H9 (cell line): ENCODE results near the gene CACNA1D. TPM values are rescaled to one million over a fixed set of nuclear protein-coding genes. Genes with fewer than 3 reads are reported as not detected.
A peak's percentile ranks its signal among the peaks of the same experiment; 100 is the strongest.

ENCODE experiments used
- DNase-seq: peaks from one replicate; pipeline ENCODE4 v3.0.0-alpha.2; 2017
- H2AFZ ChIP-seq: one replicate; pipeline ENCODE4 v1.6.1; 2013; ENCODE audit warnings: mild to moderate bottlenecking, low read length, control low read depth, moderate library complexity
- H2AK5ac ChIP-seq: 2 replicates; pipeline ENCODE4 v1.6.1; 2013; ENCODE audit warnings: low read length, control low read depth, mixed read lengths; ENCODE audit not compliant: insufficient read length
- H2BK120ac ChIP-seq: one replicate; pipeline ENCODE4 v1.6.1; 2013; ENCODE audit warnings: low read depth, mild to moderate bottlenecking, low read length, control low read depth, inconsistent platforms; ENCODE audit not compliant: poor library complexity, severe bottlenecking
- H2BK12ac ChIP-seq: 2 replicates; pipeline ENCODE4 v1.6.1; 2013; ENCODE audit warnings: low read length, control low read depth, mixed read lengths, low read depth; ENCODE audit not compliant: insufficient read length
- H2BK15ac ChIP-seq: 2 replicates; pipeline ENCODE4 v1.6.1; 2013; ENCODE audit warnings: low read depth, low read length, control low read depth
- H2BK20ac ChIP-seq: one replicate; pipeline ENCODE4 v1.6.1; 2013; ENCODE audit warnings: low read depth, mild to moderate bottlenecking, low read length, control low read depth, inconsistent platforms; ENCODE audit not compliant: poor library complexity, severe bottlenecking
- H2BK5ac ChIP-seq: 2 replicates; pipeline ENCODE4 v1.6.1; 2013; ENCODE audit warnings: low read length, control low read depth, mixed read lengths; ENCODE audit not compliant: insufficient read length
- H3K14ac ChIP-seq: 2 replicates; pipeline ENCODE4 v1.6.1; 2013; ENCODE audit warnings: low read length, control low read depth; ENCODE audit not compliant: insufficient read depth
- H3K18ac ChIP-seq: 2 replicates; pipeline ENCODE4 v1.6.1; 2013; ENCODE audit warnings: low read depth, mild to moderate bottlenecking, mixed read lengths, low read length, control low read depth; ENCODE audit not compliant: insufficient read length
- H3K23ac ChIP-seq: 2 replicates; pipeline ENCODE4 v1.6.1; 2013; ENCODE audit warnings: low read length, control low read depth, mixed read lengths, low read depth; ENCODE audit not compliant: insufficient read length
- H3K23me2 ChIP-seq: 2 replicates; pipeline ENCODE4 v1.6.1; 2013; ENCODE audit warnings: low read depth, mild to moderate bottlenecking, mixed read lengths, low read length, control low read depth; ENCODE audit not compliant: insufficient read length, poor library complexity, severe bottlenecking
- H3K27ac ChIP-seq: 2 replicates; pipeline ENCODE4 v1.5.1; 2013; ENCODE audit warnings: low read length, control low read depth, mixed read lengths, low read depth; ENCODE audit not compliant: insufficient read length
- H3K27me3 ChIP-seq: 2 replicates; pipeline ENCODE4 v1.6.1; 2013; ENCODE audit warnings: low read length, control low read depth, inconsistent platforms; ENCODE audit not compliant: insufficient read depth
- H3K4ac ChIP-seq: 2 replicates; pipeline ENCODE4 v1.6.1; 2013; ENCODE audit warnings: low read depth, mild to moderate bottlenecking, control low read depth, inconsistent platforms, low read length, moderate library complexity
- H3K4me1 ChIP-seq: 2 replicates; pipeline ENCODE4 v1.6.1; 2013; ENCODE audit warnings: low read length, control low read depth, inconsistent platforms; ENCODE audit not compliant: insufficient read depth
- H3K4me2 ChIP-seq: 2 replicates; pipeline ENCODE4 v1.6.1; 2013; ENCODE audit warnings: low read length, control low read depth, mixed read lengths; ENCODE audit not compliant: insufficient read length, insufficient read depth
- H3K56ac ChIP-seq: 2 replicates; pipeline ENCODE4 v1.6.1; 2013; ENCODE audit warnings: low read depth, mild to moderate bottlenecking, mixed read lengths, low read length, control low read depth; ENCODE audit not compliant: insufficient read length
- H3K79me1 ChIP-seq: 2 replicates; pipeline ENCODE4 v1.6.1; 2013; ENCODE audit warnings: low read depth, mild to moderate bottlenecking, moderate library complexity, low read length, control low read depth, inconsistent platforms; ENCODE audit not compliant: insufficient read depth, poor library complexity, severe bottlenecking
- H3K79me2 ChIP-seq: 2 replicates; pipeline ENCODE4 v1.6.1; 2013; ENCODE audit warnings: low read length, control low read depth, inconsistent platforms; ENCODE audit not compliant: insufficient read depth
- H3K9ac ChIP-seq: 2 replicates; pipeline ENCODE4 v1.6.1; 2013; ENCODE audit warnings: low read length, control low read depth, mixed read lengths; ENCODE audit not compliant: insufficient read length; ENCODE audit errors: extremely low read depth
- H3K9me3 ChIP-seq: one replicate; pipeline ENCODE4 v1.6.1; 2013; ENCODE audit warnings: low read depth, low read length, inconsistent platforms; ENCODE audit not compliant: control insufficient read depth
- H3T11ph ChIP-seq: one replicate; pipeline ENCODE4 v1.6.1; 2013; ENCODE audit warnings: mild to moderate bottlenecking, low read length, control low read depth, inconsistent platforms
- H4K20me1 ChIP-seq: one replicate; pipeline ENCODE4 v1.6.1; 2013; ENCODE audit not compliant: control insufficient read depth, insufficient read length, insufficient read depth
- H4K5ac ChIP-seq: 2 replicates; pipeline ENCODE4 v1.6.1; 2013; ENCODE audit warnings: low read depth, mild to moderate bottlenecking, mixed read lengths, low read length, control low read depth; ENCODE audit not compliant: insufficient read length
- H4K8ac ChIP-seq: replicated peaks from 2 replicates; pipeline ENCODE4 v1.6.1; 2013; ENCODE audit warnings: low read length, control low read depth, mixed read lengths, low read depth; ENCODE audit not compliant: insufficient read length
- H4K91ac ChIP-seq: 2 replicates; pipeline ENCODE4 v1.6.1; 2013; ENCODE audit warnings: low read depth, mild to moderate bottlenecking, moderate library complexity, mixed read lengths, low read length, control low read depth; ENCODE audit not compliant: insufficient read length
- H3K27ac Mint-ChIP-seq, 3 experiments: 2 replicates in 2 of 3; 3 replicates in 1 of 3; pipeline ENCODE4 v1.8.0; 2020 to 2021; ENCODE audit warnings: mixed read lengths in 3 of 3, mild to moderate bottlenecking in 1 of 3, moderate library complexity in 1 of 3
- H3K27me3 Mint-ChIP-seq: 2 replicates; pipeline ENCODE4 v1.8.0; 2021; ENCODE audit warnings: low read depth, mild to moderate bottlenecking, moderate library complexity, mixed read lengths
- H3K36me3 Mint-ChIP-seq, 3 experiments: 2 replicates in 2 of 3; 3 replicates in 1 of 3; pipeline ENCODE4 v1.8.0; 2020 to 2021; ENCODE audit warnings: low read depth in 3 of 3, mixed read lengths in 3 of 3; ENCODE audit not compliant: insufficient read depth in 1 of 3
- H3K4me1 Mint-ChIP-seq, 2 experiments: 2 replicates each; pipeline ENCODE4 v1.8.0; 2020; ENCODE audit warnings: mixed read lengths in 2 of 2
- H3K4me3 Mint-ChIP-seq, 2 experiments: 2 replicates in 1 of 2; 3 replicates in 1 of 2; pipeline ENCODE4 v1.8.0; 2020 to 2021; ENCODE audit warnings: mild to moderate bottlenecking in 2 of 2, mixed read lengths in 2 of 2, moderate library complexity in 1 of 2
- H3K9me3 Mint-ChIP-seq, 2 experiments: 2 replicates in 1 of 2; 3 replicates in 1 of 2; pipeline ENCODE4 v1.8.0; 2020; ENCODE audit warnings: mild to moderate bottlenecking in 2 of 2, mixed read lengths in 2 of 2, moderate library complexity in 1 of 2
- CTCF ChIP-seq: fragments of 200-600 bp; sonication (generic); conservative IDR thresholded peaks from 3 replicates; pipeline ENCODE4 v1.8.0; 2021; ENCODE audit warnings: antibody characterized with exemption, mild to moderate bottlenecking
- WGBS: extraction: QIAGEN DNeasy Blood & Tissue Kit; methylation state at CpG from one replicate; pipeline ENCODE4 v1.1.7; 2013; ENCODE audit warnings: missing lambda C conversion rate, low lambda C conversion rate, mixed read lengths; ENCODE audit not compliant: insufficient read length; ENCODE audit errors: extremely low coverage; 5-methylcytosine and 5-hydroxymethylcytosine counted together
- total RNA-seq: library from RNA; stranded (reverse); gene quantifications from 2 replicates; pipeline ENCODE4 v1.2.1, GENCODE V29; 2021

The CACNA1D gene
- total RNA-seq, 1 experiment from 2014 or later, result 3.5 TPM

DNA sequence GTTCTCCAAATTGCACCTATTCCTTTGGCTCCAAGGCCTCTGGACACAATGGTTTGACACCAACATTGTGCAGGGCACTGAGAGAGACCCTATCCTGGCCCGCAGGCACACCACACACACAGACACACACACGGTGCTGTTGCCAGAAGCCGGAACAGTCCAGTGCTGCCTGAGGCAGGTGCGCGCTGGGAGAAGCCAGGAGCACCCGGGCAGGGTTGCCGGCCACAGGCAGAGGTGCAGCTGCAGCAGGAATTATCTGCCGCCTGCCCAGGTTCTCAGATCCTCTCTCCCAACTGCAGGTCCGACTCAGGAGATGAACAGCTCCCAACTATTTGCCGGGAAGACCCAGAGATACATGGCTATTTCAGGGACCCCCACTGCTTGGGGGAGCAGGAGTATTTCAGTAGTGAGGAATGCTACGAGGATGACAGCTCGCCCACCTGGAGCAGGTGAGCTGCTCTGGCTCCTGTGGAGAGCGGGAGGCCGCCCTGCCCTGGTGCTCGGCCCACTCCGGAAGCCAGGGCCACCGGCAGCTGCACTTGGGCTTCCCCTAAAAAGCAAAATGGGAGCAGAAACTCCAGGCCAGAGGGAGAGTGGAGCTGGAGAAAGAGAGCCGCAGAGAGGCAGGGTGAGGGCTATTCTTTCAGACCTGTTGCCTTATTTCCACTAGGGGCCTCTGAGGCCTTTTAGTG, 308.9 kb downstream of the CACNA1D start:
- Histone ChIP-seq H2AFZ (no peak overlapping the region), H3K4ac (no peak overlapping the region), H2BK20ac (no peak overlapping the region), H2BK12ac (no peak overlapping the region), H3K18ac (no peak overlapping the region), H3K23me2 (no peaks in the 10 kb centered on the region), H3K27ac (no peak overlapping the region), H3T11ph (no peak overlapping the region), H3K27me3 (no peaks in the 10 kb centered on the region), H2BK5ac (no peak overlapping the region), H2BK15ac (no peak overlapping the region), H3K9me3 (no peaks in the 10 kb centered on the region), H4K20me1 (no peaks in the 10 kb centered on the region), H4K91ac (no peak overlapping the region), H4K8ac (no peak overlapping the region), H2BK120ac (no peak overlapping the region), H2AK5ac (no peak overlapping the region), H3K79me1 (no peaks in the 10 kb centered on the region), H3K23ac (no peak overlapping the region), H3K56ac (no peak overlapping the region), H4K5ac (no peak overlapping the region), H3K4me2 (no peak overlapping the region), H3K14ac (no peak overlapping the region), H3K9ac (no peak overlapping the region), H3K79me2 (no peaks in the 10 kb centered on the region), H3K4me1 (no peaks in the 10 kb centered on the region; the same call in 1 of the 2 replicates)
- Mint-ChIP-seq H3K27me3 (no peaks in the 10 kb centered on the region; the same call in 1 of the 2 replicates), H3K4me3 (no peak overlapping the region), H3K27ac (no peak overlapping the region; a peak in 2 of 7 replicates), H3K4me1 (peaks cover 14 to 18% of the 10 kb centered on the region in 2 experiments), H3K36me3 (no peaks in the 10 kb centered on the region), H3K9me3 (no peaks in the 10 kb centered on the region)
- no CpG with 5 or more reads among the region's 18 CpGs for WGBS
- no peak for DNase-seq
- peak; percentile 28; the same call in 2 of the 3 replicates for TF ChIP-seq CTCF
